ENCODE results near the gene GULP1. TPM values are rescaled to one million over a fixed set of nuclear protein-coding genes. Genes with fewer than 3 reads are reported as not detected.
A peak's percentile ranks its signal among the peaks of the same experiment; 100 is the strongest.
"Not testable (repeated sequence)": the region's sequence is repeated elsewhere in the genome, so short reads cannot be mapped to it uniquely, and the experiment has no call there.

Gene GULP1
- polyA plus RNA-seq, 4 donors: 55.8 to 64.3 (median 60.8) TPM

DNA sequence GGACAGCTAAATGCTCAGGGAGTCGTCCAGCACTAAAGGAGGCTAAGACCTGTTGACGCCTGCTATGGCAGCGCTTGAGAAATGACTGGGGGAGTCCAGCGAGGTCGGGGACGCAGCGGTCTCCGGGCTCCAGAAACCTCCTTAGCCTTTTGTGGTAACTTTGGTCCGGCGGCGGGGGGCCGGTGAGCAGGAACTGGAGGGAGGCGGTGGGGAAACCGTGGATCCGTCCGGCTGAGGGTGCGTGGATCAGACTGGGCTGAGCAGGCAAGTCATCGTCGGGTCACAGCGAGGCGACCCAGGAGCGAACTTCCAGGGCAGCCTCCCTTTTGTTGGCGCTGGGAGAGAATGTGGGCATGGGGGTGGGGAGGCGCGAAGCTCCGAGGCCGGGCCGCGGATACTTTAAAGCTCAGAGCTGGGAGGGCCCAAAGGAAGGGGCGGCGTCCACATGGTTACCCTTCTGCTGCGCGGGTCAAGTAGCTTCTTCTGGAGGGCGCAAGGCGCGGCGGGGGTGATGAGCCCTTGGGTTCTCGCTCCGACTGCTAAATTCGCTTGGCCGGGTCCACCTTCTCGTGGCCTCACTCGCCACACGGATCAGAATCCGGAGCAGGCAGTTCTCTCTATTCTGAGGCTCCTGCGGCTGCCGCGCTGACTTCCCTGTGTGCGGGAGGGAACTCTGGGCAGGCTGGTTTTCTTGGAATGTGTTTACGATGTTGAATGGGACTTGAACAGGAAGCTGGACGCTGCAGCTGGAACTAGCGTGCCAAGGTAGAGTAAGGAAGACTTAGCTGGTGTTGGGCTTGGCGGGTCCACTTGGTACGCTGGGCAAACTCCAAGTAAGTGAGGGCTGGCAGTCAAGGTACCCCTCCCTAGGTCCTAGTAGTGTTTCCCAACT, 920 bp downstream of the GULP1 start:
- DNase-seq (ENCODE audit: low read depth in 4 of 4, low spot score in 2 of 4): peak; percentile 48 to 70 (median 62)

DNA sequence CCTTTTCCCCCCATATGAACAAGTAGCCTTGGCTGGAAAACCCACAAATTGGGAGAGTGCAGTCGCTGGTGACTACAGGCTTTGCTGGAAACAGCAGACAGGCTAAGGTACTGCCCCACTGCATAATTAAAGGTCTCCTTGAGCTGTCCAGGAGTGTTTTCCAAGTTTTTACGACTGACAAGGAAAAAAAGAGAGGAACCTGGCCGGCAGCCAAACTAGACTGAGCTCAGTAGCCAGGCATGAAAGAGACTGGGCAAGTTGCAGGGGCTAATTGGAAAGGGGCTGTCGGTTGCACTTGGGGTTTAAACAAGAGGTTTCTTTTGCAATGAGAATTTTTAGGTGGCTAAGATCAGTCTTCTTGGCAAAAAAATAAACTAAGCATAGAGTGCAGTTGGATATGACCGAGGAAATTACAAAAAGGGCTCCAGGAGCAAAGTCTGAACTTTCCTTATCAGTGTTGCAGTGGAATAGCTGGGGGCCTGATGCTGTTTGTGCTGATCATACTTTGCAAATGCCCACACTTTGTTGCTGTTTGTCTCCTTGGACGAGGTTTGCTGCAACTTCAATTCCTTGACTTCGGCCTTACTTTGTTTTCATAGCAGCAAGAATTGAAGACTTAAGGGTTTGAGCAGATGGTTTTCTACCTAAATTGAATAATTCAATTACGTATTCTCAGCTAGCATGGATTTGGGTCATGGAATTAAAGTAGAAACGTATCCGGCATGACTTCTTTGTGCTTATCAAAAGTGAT, 2.1 kb downstream of the GULP1 start:
- DNase-seq (ENCODE audit: low read depth in 4 of 4, low spot score in 2 of 4): peak in 3 of 4 donors; percentile 46 to 76 (median 61)

DNA sequence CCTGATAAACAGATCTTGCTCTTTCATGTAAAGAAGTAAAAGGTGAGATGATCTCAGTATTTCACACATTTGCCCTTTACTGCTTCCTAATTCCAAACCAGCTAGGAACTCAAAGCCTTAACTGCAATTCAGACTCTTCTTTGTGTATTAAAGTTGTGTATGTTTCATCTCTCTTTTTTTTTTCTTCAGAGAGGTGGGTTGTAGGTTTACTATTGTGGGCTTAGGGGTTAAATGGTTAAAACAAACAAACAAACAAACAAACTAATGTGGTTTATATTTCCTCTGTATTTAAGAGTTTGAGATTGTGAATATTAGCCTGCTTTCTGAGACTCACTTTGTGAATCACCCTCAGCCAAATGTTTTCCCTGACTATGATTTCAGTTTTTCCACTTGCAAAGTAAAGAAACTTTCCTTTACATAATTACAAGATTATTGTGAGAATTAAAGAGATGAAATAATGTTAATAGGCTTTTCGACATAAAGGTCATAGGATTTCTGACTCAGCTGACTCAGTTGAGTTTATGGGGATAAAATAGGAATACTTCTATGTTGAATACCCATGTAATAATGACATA, 2.8 kb downstream of the GULP1 start:
- DNase-seq (ENCODE audit: low read depth in 4 of 4, low spot score in 2 of 4): no peak

DNA sequence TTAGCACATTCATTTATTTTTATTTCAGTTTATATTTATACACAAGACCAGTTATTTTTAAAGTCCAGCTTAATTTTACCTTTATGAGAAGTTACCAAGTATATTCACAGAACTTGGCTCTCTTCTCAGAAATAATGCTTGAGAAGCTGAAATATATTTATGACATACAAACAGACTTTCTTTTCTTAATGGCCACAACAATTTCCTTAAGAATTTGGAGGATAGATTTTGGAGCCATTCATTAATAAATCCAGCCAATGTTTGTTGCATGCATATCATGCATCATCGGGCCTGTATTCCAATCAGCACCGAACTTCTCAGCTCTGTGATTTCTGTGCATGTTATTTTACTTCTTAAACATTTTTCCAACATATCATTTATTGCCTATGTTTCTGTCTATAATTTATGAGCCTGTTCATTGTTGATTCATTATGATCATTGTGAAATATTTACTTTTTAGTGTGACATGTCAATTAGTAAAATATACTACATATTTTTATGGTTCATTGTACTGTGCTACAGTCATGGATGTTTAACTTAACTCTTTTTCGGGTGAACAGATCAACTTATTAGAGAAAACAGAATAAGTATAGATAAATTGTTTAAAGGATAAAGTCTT, 3.5 kb downstream of the GULP1 start:
- no peak for DNase-seq (ENCODE audit: low read depth in 4 of 4, low spot score in 2 of 4)

DNA sequence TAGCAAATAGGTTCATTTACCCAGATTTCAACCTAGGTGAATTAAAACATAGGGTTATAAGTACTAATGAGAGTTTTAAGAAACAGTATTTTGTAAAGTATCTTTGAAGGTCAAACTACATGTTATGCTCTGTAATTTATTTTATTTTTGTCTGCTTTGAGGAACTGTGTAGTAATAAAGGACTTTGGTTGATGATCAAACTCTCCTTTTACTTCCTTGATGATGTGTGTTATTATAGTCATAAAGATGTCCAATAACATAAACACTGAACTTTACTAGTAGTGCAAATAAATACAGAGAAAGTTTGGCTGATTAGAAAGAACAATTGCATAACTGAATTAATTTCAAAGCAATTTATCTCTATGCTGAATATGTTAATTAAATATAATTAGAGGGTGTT, 6.3 kb downstream of the GULP1 start:
- DNase-seq (ENCODE audit: low read depth in 4 of 4, low spot score in 2 of 4): no peak

DNA sequence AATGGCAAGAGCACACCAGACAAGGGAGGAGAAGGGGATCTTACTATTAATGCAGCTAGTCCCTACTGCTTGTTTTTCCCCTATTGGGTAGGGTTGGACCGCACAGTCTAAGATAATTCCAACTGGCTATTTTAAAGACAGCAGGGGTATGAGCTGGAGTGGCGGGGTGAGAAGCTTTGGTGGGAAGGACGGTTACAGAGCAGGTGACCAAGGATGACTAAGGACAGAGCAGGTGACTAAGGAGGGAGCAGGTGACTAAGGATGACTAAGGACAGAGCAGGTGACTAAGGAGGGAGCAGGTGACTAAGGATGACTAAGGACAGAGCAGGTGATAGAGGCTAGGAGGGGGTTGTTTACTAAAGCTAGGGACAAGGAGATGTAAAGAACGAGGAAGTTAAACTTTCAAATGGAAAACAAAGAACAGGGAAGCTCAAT, 7.3 kb downstream of the GULP1 start:
- not testable (repeated sequence) for DNase-seq (ENCODE audit: low read depth in 4 of 4, low spot score in 2 of 4)

DNA sequence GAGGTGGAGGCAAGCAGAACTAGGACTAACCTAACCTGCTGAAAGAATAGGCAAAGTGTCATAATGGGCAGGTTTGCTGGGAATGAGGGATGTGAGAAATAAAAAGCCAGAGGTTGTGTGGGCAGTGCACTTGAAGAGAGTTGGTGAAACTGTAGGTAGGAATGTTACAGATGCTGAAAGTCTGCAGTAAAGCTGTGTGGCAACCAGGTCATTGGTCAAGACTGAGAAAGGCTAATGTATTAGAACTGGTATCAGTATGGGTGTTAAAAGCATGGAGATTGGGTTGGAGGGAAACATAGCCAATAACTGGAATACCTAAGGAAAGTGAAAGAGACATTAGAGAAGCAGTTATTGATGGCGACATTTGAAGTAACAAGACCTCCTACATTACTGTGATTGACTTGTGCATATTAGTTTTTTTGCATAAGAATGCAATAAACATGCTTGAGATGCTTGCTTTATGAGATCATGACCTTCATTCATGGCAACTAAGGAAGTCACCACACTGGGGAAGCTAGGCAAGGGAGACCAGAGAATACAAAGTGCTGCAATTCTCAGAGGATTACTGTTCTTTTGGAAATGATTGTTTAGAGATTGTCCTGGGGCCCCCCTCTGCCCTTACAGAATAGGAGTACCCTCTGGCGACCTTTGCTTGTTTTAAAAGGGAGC, 11.8 kb downstream of the GULP1 start:
- DNase-seq (ENCODE audit: low read depth in 4 of 4, low spot score in 2 of 4): no peak

DNA sequence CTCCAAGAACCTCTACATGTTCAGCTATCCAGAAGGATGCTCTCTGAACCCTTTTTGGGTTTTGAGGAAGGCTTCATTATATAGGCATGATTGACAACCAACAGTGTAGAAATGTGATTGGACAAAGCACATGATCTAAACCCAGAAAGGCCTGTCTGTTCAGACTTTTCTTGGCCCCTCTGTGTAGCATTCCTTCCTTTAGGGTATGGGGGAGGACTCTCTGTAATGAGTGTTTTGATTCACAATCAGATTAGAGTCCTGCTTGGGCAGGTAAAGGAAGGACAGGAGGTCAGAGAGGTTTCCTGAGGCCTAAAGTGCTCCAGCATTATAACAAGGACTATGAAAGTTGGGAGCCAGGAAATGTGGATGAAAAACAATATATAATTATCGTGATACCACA, 13.6 kb downstream of the GULP1 start:
- DNase-seq (ENCODE audit: low read depth in 4 of 4, low spot score in 2 of 4): no peak

DNA sequence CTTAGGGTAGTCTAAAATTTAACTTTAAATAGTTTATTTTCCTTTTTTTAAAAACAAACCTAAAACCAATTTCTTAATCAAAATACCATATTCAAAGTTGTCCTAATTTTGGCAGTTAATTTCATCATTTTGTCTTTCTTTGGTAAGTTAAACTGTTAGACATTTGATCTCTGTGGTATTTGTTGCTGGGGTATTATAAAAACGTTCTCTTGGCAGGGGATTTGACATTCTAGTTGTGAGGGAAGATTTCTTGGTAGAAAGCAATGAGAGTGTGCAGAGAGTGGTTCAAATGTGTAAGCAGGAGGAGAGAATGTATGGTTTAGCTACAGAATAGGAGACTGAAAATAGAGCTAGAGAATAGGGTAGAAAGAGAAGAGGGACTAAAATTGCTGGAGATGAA, 14.6 kb downstream of the GULP1 start:
- DNase-seq (ENCODE audit: low read depth in 4 of 4, low spot score in 2 of 4): no peak

DNA sequence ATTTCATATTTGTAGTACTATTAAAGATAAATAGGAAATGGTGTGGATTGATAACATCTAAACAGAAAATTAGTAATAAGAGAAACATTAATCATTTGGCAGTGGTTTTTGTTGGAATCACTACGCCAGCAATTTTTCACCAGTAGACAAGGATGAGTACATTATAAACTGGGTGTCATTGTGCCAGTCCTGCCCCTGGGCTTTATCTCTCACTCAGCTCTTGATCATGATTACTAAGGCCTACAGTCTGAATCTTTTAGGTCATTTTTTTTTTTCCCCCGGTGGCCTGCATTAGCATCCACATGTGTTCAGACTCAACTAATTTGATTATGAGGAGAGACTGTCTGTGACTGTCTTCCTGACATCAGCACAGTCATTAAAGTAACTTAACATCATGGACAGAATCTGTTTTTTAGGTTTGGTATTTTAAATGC, 16.2 kb downstream of the GULP1 start:
- DNase-seq (ENCODE audit: low read depth in 4 of 4, low spot score in 2 of 4): no peak

DNA sequence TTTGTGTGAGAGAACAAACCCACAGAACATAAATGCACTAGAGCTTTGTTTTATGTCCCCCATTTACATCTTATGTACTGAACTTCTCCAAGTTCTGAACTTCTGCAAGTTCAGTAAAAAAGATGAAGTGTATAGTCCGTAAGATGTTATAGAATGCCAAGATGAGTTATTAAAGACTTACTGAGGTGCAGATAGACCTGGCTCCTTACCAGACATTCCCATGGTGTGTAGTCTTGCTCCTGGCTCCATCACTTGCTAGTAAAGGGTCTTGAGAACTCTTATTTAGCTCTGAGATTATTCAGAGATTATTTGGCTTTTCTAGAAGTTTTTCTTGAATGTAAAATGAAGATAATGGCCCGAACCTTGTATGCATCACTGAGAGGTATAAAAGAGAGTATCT, 16.8 kb downstream of the GULP1 start:
- DNase-seq (ENCODE audit: low read depth in 4 of 4, low spot score in 2 of 4): no peak

DNA sequence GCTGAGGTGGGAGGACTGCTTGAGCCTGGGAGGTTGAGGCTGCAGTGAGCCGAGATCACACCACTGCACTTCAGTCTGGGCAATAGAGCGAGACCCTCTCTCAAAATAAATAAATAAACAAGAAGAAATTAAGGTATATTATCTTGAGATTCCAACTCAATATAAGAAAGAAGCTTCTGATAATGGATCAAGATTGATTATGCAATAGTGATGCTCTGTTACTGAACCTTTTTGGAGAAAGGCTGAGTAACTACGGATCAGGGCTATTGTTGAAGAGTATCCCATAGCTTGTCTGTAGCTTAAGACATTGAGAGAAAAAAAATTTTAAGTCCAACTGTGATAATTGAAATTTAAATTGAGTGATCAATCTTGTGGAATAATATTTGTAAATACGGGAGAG, 17.7 kb downstream of the GULP1 start:
- DNase-seq (ENCODE audit: low read depth in 4 of 4, low spot score in 2 of 4): no peak

DNA sequence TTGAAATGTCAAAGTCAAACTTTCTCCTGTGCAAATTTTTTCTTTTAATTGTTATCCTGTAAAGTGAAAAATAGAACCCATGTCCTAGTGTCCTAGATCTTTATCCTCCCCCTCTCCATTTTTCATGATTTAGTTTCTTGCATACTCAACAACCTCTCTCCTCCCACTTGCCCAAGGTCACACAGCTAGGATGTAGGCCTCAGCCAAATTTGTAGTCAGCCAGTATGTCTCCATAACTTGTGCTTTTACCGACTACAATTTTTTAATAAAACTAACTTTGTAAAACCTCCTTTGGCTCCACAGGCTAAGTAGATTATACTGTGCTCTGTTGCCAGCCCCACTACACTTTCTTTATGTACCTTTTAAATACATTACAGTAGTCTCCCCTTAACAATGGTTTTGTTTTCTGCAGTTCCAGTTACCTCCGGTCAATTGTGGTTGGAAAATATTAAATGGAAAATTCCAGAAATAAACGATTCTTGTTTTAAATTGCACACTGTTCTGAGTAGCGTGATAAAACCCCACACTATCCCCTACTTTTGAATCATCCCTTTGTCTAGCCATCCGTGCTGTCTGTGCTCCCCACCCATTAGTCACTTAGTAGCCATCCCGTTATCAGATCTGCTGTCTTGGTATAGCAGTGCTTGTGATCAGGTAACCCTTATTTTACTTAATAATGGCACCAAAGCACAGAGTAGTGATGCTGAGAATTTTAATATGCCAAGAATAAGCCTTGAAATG, 22.8 kb downstream of the GULP1 start:
- no peak for DNase-seq (ENCODE audit: low read depth in 4 of 4, low spot score in 2 of 4)

DNA sequence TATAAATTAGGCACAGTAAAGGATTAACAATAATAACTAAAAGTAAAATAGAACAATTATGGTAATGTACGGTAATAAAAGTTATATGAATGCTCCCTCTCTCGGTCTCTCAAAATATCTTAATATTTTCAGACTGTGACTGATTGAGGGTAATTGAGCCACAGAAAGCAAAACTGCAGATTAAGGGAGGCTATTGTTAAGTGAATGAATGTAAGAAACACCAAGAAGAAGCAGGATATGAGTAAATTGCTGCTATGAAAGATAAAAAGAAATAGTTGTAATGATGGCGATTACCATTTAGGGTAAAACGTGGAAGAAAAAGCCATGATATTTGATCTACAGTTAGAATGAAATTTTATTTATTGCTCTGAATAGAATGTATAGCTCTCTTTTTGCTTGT, 24.1 kb downstream of the GULP1 start:
- DNase-seq (ENCODE audit: low read depth in 4 of 4, low spot score in 2 of 4): no peak

DNA sequence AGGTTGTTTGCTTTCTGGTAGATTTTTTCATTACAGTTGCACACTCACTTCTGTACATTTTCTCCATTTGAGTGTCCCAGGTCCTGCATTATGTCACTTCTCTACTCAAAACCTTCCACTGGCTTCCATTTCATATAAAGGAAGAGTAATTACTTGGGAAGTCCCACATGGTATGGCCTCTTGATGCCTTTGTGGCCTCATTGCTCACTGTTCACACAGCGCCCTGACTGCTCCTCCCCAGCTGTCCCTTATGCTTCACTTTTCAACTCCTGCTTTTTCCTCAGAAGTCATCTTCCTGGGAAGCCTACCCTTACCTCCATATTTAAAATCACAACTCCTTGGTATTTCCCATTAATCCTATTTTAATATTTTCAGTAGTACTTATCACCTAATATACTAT, 24.7 kb downstream of the GULP1 start:
- no peak for DNase-seq (ENCODE audit: low read depth in 4 of 4, low spot score in 2 of 4)

DNA sequence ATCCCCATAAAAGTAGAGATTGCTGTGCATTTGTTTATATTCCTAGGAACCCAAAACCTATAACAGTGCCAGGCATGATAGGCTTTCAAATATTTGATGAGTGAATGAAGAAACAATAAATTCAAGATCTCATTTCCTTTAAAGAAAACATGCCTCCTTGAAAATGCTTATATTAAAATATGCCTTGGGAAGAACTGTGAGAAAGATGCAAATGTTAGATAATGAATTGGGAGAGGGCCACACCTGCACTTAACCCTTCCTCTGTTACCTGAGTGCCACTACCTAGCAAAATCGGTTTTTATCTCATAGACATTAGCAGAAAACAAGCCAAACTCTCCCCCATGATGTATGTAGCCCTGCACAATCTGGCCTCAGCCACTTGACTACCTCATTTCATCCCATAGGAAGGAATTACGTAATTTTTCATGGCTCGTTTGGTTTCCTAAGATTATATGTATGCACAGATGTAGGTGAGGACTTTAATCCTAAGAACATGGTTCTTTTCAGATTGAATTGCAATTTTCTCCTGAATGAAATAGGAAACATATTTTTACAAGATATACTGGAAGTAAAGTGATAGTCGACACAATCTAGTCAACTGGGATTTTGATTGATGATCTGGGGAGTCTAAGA, 25.2 kb downstream of the GULP1 start:
- no peak for DNase-seq (ENCODE audit: low read depth in 4 of 4, low spot score in 2 of 4)

DNA sequence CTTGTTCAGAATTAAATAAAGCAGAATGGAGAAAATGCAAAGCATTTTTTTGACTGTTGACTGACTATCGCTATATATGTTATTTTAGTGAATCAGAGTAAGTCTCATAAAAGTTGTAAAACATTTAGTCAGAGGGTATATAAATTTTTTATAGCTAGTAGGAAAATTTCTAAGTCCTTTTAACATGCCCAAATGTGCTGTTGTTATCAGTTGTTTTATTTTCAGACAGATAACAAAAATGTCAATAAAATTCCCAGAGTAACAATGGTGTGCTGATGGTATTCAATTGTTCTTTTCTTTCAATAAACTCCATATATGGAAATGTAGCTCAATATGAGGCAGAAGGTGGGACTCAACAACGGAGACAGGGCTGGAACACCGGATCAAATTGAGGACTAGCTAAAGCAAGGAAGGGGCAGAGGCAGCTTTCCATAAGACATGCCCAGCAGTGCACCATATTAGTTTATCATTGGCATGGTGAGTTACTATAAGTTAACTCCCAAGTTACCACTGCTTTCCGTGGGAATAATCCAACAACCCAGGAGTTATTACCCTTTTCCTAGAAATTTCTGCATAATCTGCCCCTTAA, 26.6 kb downstream of the GULP1 start:
- no peak for DNase-seq (ENCODE audit: low read depth in 4 of 4, low spot score in 2 of 4)

DNA sequence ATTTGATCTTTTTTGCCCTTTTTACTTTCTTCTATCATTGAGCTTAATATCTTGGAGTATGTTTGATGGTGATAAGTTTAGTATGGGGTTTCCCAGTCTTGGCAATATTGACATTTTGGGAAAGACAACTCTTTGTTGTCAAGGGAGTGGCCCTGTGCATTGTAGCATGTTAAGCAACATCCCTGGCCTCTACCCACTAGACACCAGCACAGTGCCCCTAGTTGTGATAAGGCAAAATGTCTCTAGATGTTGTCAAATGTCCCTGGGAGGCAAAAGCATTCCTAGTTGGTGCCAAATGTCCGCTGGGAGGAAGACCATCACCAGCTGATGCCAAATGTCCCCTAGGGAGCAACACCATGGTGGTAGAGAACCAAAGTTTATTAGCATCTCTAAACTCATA, 28.2 kb downstream of the GULP1 start:
- DNase-seq (ENCODE audit: low read depth in 4 of 4, low spot score in 2 of 4): no peak

DNA sequence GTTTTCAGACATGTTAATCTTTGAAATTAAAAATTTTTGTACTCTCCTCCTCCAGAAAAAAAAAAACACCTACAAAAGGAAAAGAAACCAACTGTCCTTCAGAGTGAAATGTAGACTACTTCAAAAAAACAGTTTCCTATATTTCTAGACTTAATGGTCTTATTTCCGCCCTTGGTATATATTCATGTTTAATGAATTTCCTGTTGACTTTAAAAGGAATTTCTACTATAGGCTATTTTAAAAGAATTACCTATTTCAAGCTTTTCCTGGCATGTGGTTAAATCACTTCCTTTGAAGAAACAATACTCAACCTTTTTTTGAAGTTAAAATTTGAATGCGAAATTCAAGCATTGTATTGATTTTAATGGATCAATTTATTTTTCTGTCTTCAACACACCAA, 29.2 kb downstream of the GULP1 start:
- DNase-seq (ENCODE audit: low read depth in 4 of 4, low spot score in 2 of 4): no peak
